KMS-11 (cell line): Measurements from ENCODE around the gene ACSS1.

Experiments used
- H2AFZ ChIP-seq: fragments of 200-600 bp; sonication (generic); 2 replicates; pipeline ENCODE4 v1.6.1; 2016; ENCODE audit warnings: antibody characterized with exemption, mixed run types, low read depth
- H3K27ac ChIP-seq: fragments of 200-600 bp; sonication (generic); 2 replicates; pipeline ENCODE4 v1.6.1; 2016; ENCODE audit warnings: mild to moderate bottlenecking, mixed run types
- H3K27me3 ChIP-seq: fragments of 200-600 bp; sonication (generic); 2 replicates; pipeline ENCODE4 v1.6.1; 2017; ENCODE audit warnings: mild to moderate bottlenecking, low read depth, mixed run types, moderate library complexity; ENCODE audit not compliant: insufficient read depth
- H3K36me3 ChIP-seq: fragments of 200-600 bp; sonication (generic); 2 replicates; pipeline ENCODE4 v1.6.1; 2017; ENCODE audit warnings: mild to moderate bottlenecking, mixed run types; ENCODE audit not compliant: insufficient read depth
- H3K4me1 ChIP-seq: fragments of 200-600 bp; sonication (generic); 2 replicates; pipeline ENCODE4 v1.6.1; 2016; ENCODE audit warnings: mild to moderate bottlenecking, low read depth, mixed run types; ENCODE audit not compliant: poor library complexity, severe bottlenecking
- H3K4me2 ChIP-seq: fragments of 200-600 bp; sonication (generic); 2 replicates; pipeline ENCODE4 v1.7.0; 2016; ENCODE audit warnings: mild to moderate bottlenecking, mixed run types
- H3K4me3 ChIP-seq: fragments of 200-600 bp; sonication (generic); IDR thresholded peaks from 2 replicates; pipeline ENCODE4 v1.6.1; 2017; ENCODE audit warnings: low read depth, low read length, mixed read lengths; ENCODE audit not compliant: insufficient read depth
- H3K79me2 ChIP-seq: fragments of 200-600 bp; sonication (generic); 2 replicates; pipeline ENCODE4 v1.6.1; 2016; ENCODE audit warnings: low read depth, mixed run types; ENCODE audit not compliant: insufficient read depth
- H3K9ac ChIP-seq: fragments of 200-600 bp; sonication (generic); 2 replicates; pipeline ENCODE4 v1.6.1; 2016; ENCODE audit warnings: mild to moderate bottlenecking, mixed run types
- H4K20me1 ChIP-seq: fragments of 200-600 bp; sonication (generic); 2 replicates; pipeline ENCODE4 v1.6.1; 2016; ENCODE audit warnings: mild to moderate bottlenecking, mixed run types; ENCODE audit not compliant: insufficient read depth
- CTCF ChIP-seq: fragments of 200-600 bp; sonication (generic); conservative IDR thresholded peaks from 2 replicates; pipeline ENCODE4 v1.6.1; 2017; ENCODE audit warnings: low read depth, mild to moderate bottlenecking, antibody characterized with exemption, low read length, moderate library complexity, mixed read lengths

Gene ACSS1

GRCh38 chr20:25023356-25023755, 34.6 kb downstream of the ACSS1 start:
- Histone ChIP-seq H2AFZ (no peak overlapping the region), H4K20me1 (no peaks in the 10 kb centered on the region), H3K27ac (no peak overlapping the region), H3K4me3 (no peak overlapping the region), H3K36me3 (no peaks in the 10 kb centered on the region), H3K4me2 (no peak overlapping the region), H3K4me1 (no peaks in the 10 kb centered on the region), H3K9ac (no peak overlapping the region), H3K27me3 (no peaks in the 10 kb centered on the region), H3K79me2 (no peaks in the 10 kb centered on the region)
- TF ChIP-seq CTCF, result no peak

GRCh38 chr20:25022680-25023079, 35.3 kb downstream of the ACSS1 start:
- Histone ChIP-seq H2AFZ (no peak overlapping the region), H3K27me3 (no peaks in the 10 kb centered on the region), H3K27ac (no peak overlapping the region), H3K79me2 (no peaks in the 10 kb centered on the region), H3K4me3 (no peak overlapping the region), H3K9ac (no peak overlapping the region), H3K4me1 (peaks cover 7% of the 10 kb centered on the region), H4K20me1 (no peaks in the 10 kb centered on the region), H3K36me3 (no peaks in the 10 kb centered on the region), H3K4me2 (no peak overlapping the region)
- no peak for TF ChIP-seq CTCF

GRCh38 chr20:25021336-25021735, 36.6 kb downstream of the ACSS1 start:
- Histone ChIP-seq H3K79me2 (no peaks in the 10 kb centered on the region), H3K36me3 (no peaks in the 10 kb centered on the region), H3K4me1 (peaks cover 20% of the 10 kb centered on the region), H3K27ac (no peak overlapping the region), H2AFZ (no peak overlapping the region), H3K9ac (no peak overlapping the region), H4K20me1 (no peaks in the 10 kb centered on the region), H3K4me3 (no peak overlapping the region), H3K4me2 (no peak overlapping the region), H3K27me3 (no peaks in the 10 kb centered on the region)
- TF ChIP-seq CTCF, result no peak

GRCh38 chr20:25020901-25021301, 37.0 kb downstream of the ACSS1 start:
- H4K20me1 ChIP-seq, result no peaks in the 10 kb centered on the region
- no peak overlapping the region for H3K9ac ChIP-seq
- H3K4me3 ChIP-seq, result no peak overlapping the region
- H3K36me3 ChIP-seq, result no peaks in the 10 kb centered on the region
- no peak for TF ChIP-seq CTCF
- H3K27ac ChIP-seq, result no peak overlapping the region
- H2AFZ ChIP-seq, result no peak overlapping the region
- no peak overlapping the region for H3K4me2 ChIP-seq
- no peaks in the 10 kb centered on the region for H3K27me3 ChIP-seq
- no peaks in the 10 kb centered on the region for H3K79me2 ChIP-seq
- peaks cover 21% of the 10 kb centered on the region for H3K4me1 ChIP-seq

GRCh38 chr20:25020345-25020744, 37.6 kb downstream of the ACSS1 start:
- Histone ChIP-seq H3K4me1 (peaks cover 27% of the 10 kb centered on the region), H3K4me3 (no peak overlapping the region), H3K9ac (no peak overlapping the region), H4K20me1 (no peaks in the 10 kb centered on the region), H3K27ac (no peak overlapping the region), H3K27me3 (no peaks in the 10 kb centered on the region), H2AFZ (no peak overlapping the region), H3K79me2 (no peaks in the 10 kb centered on the region), H3K36me3 (no peaks in the 10 kb centered on the region), H3K4me2 (no peak overlapping the region)
- no peak for TF ChIP-seq CTCF
